GM12892 (cell line): ENCODE data around the gene LSG1.

Experiments used
- POLR2A ChIP-seq: IDR thresholded peaks from 2 replicates; pipeline ENCODE4 v1.6.1; 2011; ENCODE audit warnings: low read depth, low read length, control low read depth
- TAF1 ChIP-seq: IDR thresholded peaks from 2 replicates; pipeline ENCODE4 v1.6.1; 2011; ENCODE audit warnings: low read depth, mild to moderate bottlenecking, control low read depth, low read length, borderline replicate concordance

GRCh38 chr3:194687638-194688199, 15.7 kb upstream of the LSG1 start:
- TF ChIP-seq POLR2A = no peak
- TF ChIP-seq TAF1 = no peak
